ENCODE data around the gene ADGRF1. TPM values are rescaled to one million over a fixed set of nuclear protein-coding genes. Genes with fewer than 3 reads are reported as not detected.
A peak's percentile ranks its signal among the peaks of the same experiment; 100 is the strongest.

Gene ADGRF1
- total RNA-seq, 1 experiment from 2014 or later, result 39.6 TPM

GRCh38 chr6:46989398-46989797, 52.7 kb downstream of the ADGRF1 start:
- no TSS peak for BruUV-seq (replicated peaks)
- H3K27ac ChIP-seq (ENCODE audit: low read depth, low read length), result no peak overlapping the region
- H3K36me3 ChIP-seq (ENCODE audit: control insufficient read depth in 1 of 2, insufficient read depth in 2 of 2, low read length in 2 of 2), result no peaks in the 10 kb centered on the region
- no peak overlapping the region for H3K9ac ChIP-seq (ENCODE audit: low read length)
- intact Hi-C loops (cut with micrococcal nuclease), result no loop called here
- POLR2A ChIA-PET, result no interaction called here
- TF ChIP-seq FOSL1 (IDR thresholded peaks at IDR 0.05; ENCODE audit: low read depth) (no peak), CTCF (IDR thresholded peaks at IDR 0.05 in 2 of 3, conservative IDR thresholded peaks at IDR 0.05 in 1 of 3; ENCODE audit: borderline replicate concordance in 1 of 3, insufficient read depth in 1 of 3, low read depth in 2 of 3, low read length in 2 of 3) (no peak)
- DNase-seq (ENCODE audit: low read depth, low spot score) (no peak), ATAC-seq (no peak)
- peak overlapping the region; percentile 81 for H2AFZ ChIP-seq (ENCODE audit: low read depth, low read length, poor library complexity, severe bottlenecking)
- RAD21 ChIA-PET (ENCODE audit: low non-redundant PET in 1 of 2, low total read pairs in 2 of 2, uncharacterized antibody in 2 of 2, unreplicated experiment in 2 of 2), result interaction anchor here in 1 of 2 experiments (1.0 kb wide), 1 partner anchor 202 kb away, joined by 3 read pairs; no protein-coding TSS in a partner anchor
- no peaks in the 10 kb centered on the region for H3K9me2 ChIP-seq (ENCODE audit: insufficient read depth)
- no peak overlapping the region for H3K4me3 ChIP-seq (replicated peaks in 1 of 2; ENCODE audit: low read depth in 1 of 2, low read length in 2 of 2)
- H3K27me3 ChIP-seq (ENCODE audit: insufficient read depth, low read length), result no peaks in the 10 kb centered on the region
- H3K79me2 ChIP-seq (ENCODE audit: insufficient read depth, low read length), result no peaks in the 10 kb centered on the region
- no peaks in the 10 kb centered on the region for H4K20me1 ChIP-seq (ENCODE audit: insufficient read depth)
- CTCF ChIA-PET, result interaction anchor here (0.9 to 2.7 kb wide), 3 partner anchors 127 to 579 kb away, joined by 3 to 18 read pairs (median 3); no protein-coding TSS in a partner anchor
- H3K4me1 ChIP-seq (ENCODE audit: control insufficient read depth in 1 of 2, insufficient read depth in 2 of 2, low read length in 2 of 2), result peaks cover 12 to 26% of the 10 kb centered on the region in 2 experiments
- H3K9me3 ChIP-seq (ENCODE audit: control insufficient read depth in 1 of 2, insufficient read depth in 1 of 2, low read depth in 1 of 2, low read length in 2 of 2), result no peaks in the 10 kb centered on the region
- no peak overlapping the region for H3K4me2 ChIP-seq (ENCODE audit: low read length)

- ATAC-seq, result no peak
- BruUV-seq (replicated peaks), result no TSS peak
Measured at GRCh38 chr6:46985943-46986342, 56.2 kb downstream of the ADGRF1 start.

More at GRCh38 chr6:46985943-46986342, 56.2 kb downstream of the ADGRF1 start:
- Histone ChIP-seq H3K36me3 (ENCODE audit: control insufficient read depth in 1 of 2, insufficient read depth in 2 of 2, low read length in 2 of 2) (no peaks in the 10 kb centered on the region), H4K20me1 (ENCODE audit: insufficient read depth) (no peaks in the 10 kb centered on the region), H3K4me1 (ENCODE audit: control insufficient read depth in 1 of 2, insufficient read depth in 2 of 2, low read length in 2 of 2) (peaks cover 8 to 27% of the 10 kb centered on the region in 2 experiments), H3K4me2 (ENCODE audit: low read length) (no peak overlapping the region), H3K9me3 (ENCODE audit: control insufficient read depth in 1 of 2, insufficient read depth in 1 of 2, low read depth in 1 of 2, low read length in 2 of 2) (no peaks in the 10 kb centered on the region), H3K27me3 (ENCODE audit: insufficient read depth, low read length) (no peaks in the 10 kb centered on the region), H3K9ac (ENCODE audit: low read length) (no peak overlapping the region), H3K9me2 (ENCODE audit: insufficient read depth) (no peaks in the 10 kb centered on the region), H3K4me3 (replicated peaks in 1 of 2; ENCODE audit: low read depth in 1 of 2, low read length in 2 of 2) (no peak overlapping the region), H3K27ac (ENCODE audit: low read depth, low read length) (no peak overlapping the region), H3K79me2 (ENCODE audit: insufficient read depth, low read length) (no peaks in the 10 kb centered on the region), H2AFZ (ENCODE audit: low read depth, low read length, poor library complexity, severe bottlenecking) (peak overlapping the region; percentile 88)
- ChIA-PET POLR2A (interaction anchor here (0.7 kb wide), 1 partner anchor 336 kb away, joined by 4 read pairs; no protein-coding TSS in a partner anchor), RAD21 (ENCODE audit: low non-redundant PET in 1 of 2, low total read pairs in 2 of 2, uncharacterized antibody in 2 of 2, unreplicated experiment in 2 of 2) (interaction anchor here in 1 of 2 experiments (0.8 kb wide), 1 partner anchor 137 kb away, joined by 3 read pairs; no protein-coding TSS in a partner anchor), CTCF (interaction anchor here (1.4 to 5.2 kb wide), 3 partner anchors 130 to 281 kb away, joined by 3 to 37 read pairs (median 5); no protein-coding TSS in a partner anchor)
- DNase-seq (ENCODE audit: low read depth, low spot score), result no peak
- intact Hi-C loops (cut with micrococcal nuclease), result no loop called here
- TF ChIP-seq CTCF (IDR thresholded peaks at IDR 0.05 in 2 of 3, conservative IDR thresholded peaks at IDR 0.05 in 1 of 3; ENCODE audit: borderline replicate concordance in 1 of 3, insufficient read depth in 1 of 3, low read depth in 2 of 3, low read length in 2 of 3), result no peak
- no peak for TF ChIP-seq RAD21 (IDR thresholded peaks at IDR 0.05; ENCODE audit: low read depth)
- TF ChIP-seq ELF1 (IDR thresholded peaks at IDR 0.05; ENCODE audit: borderline replicate concordance, low read depth), result no peak
- no peak for TF ChIP-seq REST (IDR thresholded peaks at IDR 0.05; ENCODE audit: low read depth)
- TF ChIP-seq ZFX (IDR thresholded peaks at IDR 0.05), result no peak
